Measurements from ENCODE around the gene CCDC34.
"Not testable (repeated sequence)": the region's sequence is repeated elsewhere in the genome, so short reads cannot be mapped to it uniquely, and the experiment has no call there.

Gene CCDC34

DNA sequence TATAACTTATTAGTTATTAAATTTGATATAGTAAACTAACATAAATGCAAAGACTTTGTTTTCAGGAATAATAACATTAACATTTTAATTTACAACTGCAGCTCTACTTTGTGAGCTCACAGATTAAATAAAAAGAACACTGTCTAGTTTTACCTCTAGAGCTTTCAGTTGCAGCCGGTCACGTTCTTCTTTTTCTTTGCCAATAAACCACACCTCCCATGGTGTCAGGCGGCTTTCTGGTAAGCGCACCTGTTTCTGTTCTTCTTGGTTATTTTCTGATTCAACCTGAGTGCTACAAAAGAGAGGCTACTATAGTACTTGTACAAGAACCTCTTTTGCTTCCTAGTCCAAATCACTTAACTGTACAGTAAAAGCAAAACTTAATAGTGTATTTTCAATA lies 5.8 kb downstream of the CCDC34 start:
- DNase-seq = no peak

- no peak for DNase-seq
Observed at GRCh38 chr11:27356624-27357222, 6.3 kb downstream of the CCDC34 start.

GRCh38 chr11:27355575-27356104 lies 7.4 kb downstream of the CCDC34 start:
- DNase-seq = no peak

DNA sequence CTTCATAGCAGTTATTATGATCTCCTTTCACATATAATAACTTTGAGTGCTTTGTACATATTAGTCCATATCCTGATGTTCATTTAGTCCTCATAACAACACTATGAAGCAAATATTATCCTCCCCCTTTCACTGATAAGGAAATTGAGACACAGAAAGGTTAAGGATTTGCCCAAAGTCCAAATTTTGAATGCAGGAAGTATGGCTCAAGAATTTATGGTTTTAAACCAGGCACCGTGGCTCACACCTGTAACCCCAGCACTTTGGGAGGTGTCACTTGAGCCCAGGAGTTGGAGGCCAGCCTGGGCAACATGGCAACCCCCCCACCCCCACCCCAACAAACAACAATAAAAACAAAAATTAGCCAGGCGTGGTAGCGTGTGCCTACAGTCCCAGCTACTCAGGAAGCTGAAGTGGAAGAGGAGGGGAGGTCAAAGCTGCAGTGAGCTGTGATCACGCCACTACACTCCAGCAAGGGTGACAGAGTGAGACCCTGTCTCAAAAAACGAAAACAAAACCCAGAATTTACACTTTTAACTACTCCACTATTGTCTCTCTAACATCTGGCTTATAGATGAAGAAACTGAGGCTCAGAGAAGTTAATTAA lies 8.6 kb downstream of the CCDC34 start:
- DNase-seq = no peak

DNA sequence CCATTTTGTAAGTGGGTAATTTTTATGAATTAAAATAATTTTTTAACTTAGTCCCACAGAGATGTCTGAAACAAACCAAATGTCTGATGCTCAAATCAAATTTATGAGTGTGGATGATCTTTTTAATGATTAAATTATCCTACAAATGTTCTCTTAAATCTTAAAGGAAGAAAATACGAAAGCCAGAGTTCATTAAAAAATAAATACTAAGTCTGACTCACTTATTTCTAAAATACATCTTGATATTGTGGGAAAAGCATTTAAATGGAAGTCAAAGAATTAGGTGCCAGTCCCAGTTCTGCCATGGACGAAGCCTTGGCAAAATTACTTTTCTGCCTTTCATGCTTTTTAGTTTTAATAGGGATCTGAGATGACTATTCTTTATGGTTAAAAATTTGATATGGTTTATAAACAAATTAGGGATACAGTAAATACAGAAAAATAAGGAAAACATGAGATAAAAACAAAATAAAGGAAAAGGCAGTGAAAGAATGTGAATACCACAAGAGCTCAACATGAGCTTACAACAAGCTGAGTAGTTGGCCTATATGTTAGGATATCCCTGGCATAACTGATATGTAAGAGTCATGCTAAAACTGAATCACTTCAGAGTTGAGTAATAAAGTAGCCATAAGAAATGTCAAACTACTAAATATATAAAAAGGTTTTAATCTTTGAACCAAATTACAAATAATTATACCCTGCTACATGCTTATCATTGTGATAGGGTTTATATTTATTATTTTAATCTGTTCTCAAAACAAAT lies 9.2 kb downstream of the CCDC34 start:
- DNase-seq = no peak

- DNase-seq = no peak
Observed at GRCh38 chr11:27352781-27353180, 10.2 kb downstream of the CCDC34 start.

DNA sequence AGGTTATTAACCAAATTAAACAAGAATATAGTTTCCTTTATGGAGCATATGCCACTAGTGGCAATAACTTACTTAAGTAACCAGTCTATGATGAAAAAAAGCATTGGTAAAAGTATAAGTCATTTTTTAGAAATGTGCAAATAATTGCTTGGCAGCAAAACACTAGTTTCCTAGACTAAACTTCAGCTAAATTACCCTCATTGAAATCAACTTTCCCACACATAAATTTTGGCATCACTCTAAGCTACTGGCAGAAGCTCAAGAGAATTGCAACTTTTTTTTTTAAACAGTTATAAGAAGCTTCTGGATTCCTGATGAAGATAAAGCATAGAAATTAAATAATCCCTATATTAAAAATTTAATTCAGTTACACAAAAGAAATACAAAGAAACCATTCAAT lies 12.5 kb downstream of the CCDC34 start:
- no peak for DNase-seq

GRCh38 chr11:27349919-27350318 lies 13.1 kb downstream of the CCDC34 start:
- DNase-seq = no peak

GRCh38 chr11:27348340-27348873 lies 14.6 kb downstream of the CCDC34 start:
- no peak for DNase-seq

DNA sequence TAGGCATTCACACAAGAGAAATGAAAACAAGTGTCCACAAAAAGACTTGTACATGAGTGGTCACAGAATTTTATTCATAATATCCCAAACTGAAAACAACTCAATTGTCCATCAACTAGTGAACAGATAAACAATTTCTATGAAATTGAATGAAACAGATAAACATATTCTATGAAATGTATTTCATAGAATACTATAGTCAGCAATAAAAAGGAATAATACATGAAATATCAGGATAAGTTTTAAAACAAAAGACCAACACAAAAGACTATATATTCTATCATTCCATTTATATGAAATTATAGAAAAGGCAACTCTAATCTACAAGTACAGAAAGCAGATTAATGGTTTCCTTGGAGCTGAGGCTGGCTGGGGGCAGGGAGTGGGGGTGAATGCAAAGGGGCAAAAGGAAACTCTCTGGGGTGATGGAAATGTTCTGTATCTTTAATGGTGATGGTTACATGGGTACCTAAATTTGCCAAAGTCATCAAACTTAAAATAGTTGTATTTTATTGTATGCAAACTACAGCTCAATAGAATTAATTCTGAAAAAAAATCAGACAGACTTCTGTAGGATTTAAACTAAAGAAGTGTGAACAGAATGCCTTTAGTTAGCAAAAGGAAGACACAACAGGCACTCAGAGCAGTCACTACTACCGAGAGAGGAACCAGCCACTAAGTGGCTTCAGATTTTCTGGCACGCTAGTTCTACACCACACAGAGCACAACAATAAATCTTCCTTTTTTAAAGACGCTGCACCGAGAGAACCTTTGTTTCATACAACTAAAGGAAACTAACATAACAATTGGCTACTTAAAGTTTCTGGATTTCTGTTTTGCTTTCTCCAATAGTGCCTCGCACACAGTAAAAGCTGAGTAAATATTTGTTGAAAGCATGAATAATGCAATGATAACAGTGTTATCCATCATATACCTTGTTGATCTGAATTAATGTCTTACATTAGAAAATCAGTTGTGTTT lies 15.4 kb downstream of the CCDC34 start:
- DNase-seq = no peak

GRCh38 chr11:27339941-27340340 lies 23.1 kb downstream of the CCDC34 start:
- no peak for DNase-seq

DNA sequence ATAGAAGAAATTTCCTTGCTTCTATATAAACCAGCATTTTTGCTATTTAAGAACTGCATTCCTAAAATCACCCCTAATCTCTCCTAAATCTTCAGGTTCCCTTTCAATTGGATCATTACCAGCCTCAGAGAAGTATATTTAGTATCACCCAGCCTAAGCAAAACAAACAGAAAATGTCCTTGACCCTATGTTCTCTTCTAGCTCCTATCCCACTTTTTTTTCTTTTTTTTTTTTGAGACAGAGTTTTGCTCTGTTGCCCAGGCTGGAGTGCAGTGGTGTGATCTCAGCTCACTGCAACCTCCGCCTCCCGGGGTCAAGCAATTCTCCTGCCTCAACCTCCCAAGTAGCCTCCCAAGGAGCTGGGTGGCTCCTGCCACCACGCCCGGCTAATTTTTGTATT lies 28.3 kb downstream of the CCDC34 start:
- DNase-seq = not testable (repeated sequence)

DNA sequence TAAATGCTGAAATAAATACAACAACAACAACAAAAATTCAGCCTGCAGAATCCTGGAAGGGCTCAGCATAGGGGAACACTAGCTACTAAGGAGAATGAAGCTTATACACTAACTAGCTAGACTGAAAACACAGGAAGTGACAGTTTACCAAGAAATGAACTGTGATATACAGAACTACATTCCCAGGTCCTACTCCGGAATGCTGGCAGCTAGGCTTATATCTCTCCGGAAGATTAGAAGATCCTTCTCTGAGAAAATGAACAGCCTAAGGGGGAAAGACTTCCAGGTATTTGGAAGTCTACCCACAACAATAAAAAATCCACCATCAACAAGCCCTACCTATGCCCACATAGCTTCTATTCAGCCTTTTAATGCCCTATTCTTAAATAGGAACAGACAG lies 31.0 kb downstream of the CCDC34 start:
- DNase-seq = no peak

DNA sequence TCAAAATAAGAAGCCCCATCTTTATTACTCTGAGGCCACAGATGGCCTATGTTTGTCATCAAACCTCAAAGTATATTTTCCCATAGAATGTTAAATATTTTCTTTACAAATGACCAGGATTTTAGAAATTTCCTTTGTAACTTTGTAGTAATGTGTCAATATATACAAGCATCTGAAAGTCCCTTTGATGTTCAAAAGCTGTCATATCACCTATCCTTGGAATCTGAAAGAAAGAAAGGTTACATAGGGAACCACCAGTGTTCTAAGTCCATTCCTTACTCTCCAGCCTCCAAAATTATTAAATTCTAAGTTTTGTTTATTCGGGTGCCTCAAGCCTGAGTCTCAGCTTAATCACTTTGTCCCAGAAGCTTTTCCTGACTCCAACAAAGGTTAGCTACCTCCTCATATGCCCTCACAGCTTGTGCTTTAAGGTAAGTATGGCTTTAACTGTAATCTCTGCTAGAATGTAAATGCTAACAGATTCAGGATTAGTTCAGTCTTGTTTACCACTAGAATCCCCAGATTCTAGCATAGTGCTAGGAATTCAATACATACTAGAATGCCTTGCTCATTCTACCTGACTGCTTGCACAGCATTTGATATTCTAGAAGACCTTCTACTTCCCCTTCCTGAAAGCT lies 32.3 kb downstream of the CCDC34 start:
- no peak for DNase-seq

GRCh38 chr11:27329867-27330632 lies 33.0 kb downstream of the CCDC34 start:
- no peak for DNase-seq

- no peak for DNase-seq
Observed at GRCh38 chr11:27328614-27329013, 34.4 kb downstream of the CCDC34 start.

DNA sequence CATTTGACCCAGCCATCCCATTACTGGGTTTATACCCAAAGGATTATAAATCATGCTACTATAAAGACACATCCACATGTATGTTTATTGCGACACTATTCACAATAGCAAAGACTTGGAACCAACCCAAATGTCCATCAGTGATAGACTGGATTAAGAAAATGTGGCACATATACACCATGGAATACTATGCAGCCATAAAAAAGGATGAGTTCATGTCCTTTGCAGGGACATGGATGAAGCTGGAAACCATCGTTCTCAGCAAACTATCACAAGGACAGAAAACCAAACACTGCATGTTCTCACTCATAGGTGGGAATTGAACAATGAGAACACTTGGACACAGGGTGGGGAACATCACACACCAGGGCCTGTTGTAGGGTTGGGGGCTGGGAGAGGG lies 36.0 kb downstream of the CCDC34 start:
- DNase-seq = not testable (repeated sequence)

- not testable (repeated sequence) for DNase-seq
Observed at GRCh38 chr11:27322196-27322595, 40.8 kb downstream of the CCDC34 start.

DNA sequence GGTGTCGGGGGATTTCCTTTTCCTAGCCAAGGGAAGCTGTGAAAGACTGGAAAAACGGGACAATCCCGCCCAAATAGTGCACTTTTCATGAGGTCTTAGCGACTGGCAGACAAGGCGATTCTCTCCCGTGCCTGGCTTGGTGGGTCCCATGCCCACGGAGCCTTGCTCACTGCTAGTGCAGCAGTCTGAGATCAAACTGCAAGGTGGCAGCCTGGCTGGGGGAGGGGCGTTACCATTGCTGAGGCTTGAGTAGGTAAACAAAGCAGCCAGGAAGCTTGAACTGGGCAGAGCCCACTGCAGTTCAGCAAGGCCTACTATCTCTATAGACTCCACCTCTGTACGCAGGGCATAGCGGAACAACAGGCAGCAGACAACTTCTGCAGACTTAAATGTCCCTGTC lies 41.7 kb downstream of the CCDC34 start:
- not testable (repeated sequence) for DNase-seq

DNA sequence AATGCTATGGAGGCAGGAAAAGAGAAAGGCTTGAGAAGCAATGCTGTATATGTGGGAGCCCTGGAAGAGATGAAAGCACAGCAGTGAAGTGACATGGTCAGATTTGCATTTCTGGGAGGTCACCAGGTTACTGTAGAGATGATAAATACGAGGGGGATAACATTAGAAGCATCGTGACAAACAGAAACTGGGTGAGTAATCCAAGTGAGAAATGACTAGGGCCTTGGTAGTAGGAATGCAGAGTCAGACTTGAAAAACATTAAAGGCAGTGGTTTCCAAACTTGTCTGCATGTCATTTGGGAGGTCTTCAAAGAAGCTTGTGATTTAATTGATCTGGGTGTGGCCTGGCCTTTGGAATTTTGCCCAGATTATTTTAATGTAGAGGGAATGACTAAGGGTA lies 43.9 kb downstream of the CCDC34 start:
- DNase-seq = no peak

GRCh38 chr11:27317751-27318150 lies 45.3 kb downstream of the CCDC34 start:
- DNase-seq = no peak

Measured in NK-92 treated with Interleukin-12 subunit alpha and Interleukin-12 subunit beta, amount 100 ng/mL, for 24 hours (cell line).